NOMO-1 treated with dmso at 0.1 percent for 144 hours (cell line): ENCODE measurements around the gene TRIM47.

Experiments
- DNase-seq: peaks from one replicate; lab custom pipeline; 2025; ENCODE audit not compliant: unreplicated experiment; lab: John Stamatoyannopoulos, UW

TRIM47 gene

GRCh38 chr17:75847614-75848522 is 30.5 kb downstream of the TRIM47 start:
- DNase-seq = no peak

- no peak for DNase-seq
These were observed 31.4 kb downstream of the TRIM47 start for GRCh38 chr17:75846692-75847613.

GRCh38 chr17:75845933-75846691 is 32.3 kb downstream of the TRIM47 start:
- DNase-seq = no peak

GRCh38 chr17:75845058-75845711 is 33.2 kb downstream of the TRIM47 start:
- peak; percentile 35 for DNase-seq

- DNase-seq = no peak
These were observed 33.8 kb downstream of the TRIM47 start for GRCh38 chr17:75844530-75845057.

GRCh38 chr17:75843577-75844529 is 34.5 kb downstream of the TRIM47 start, which contains the start of gene UNC13D:
UNC13D (minus strand) TSS chr17:75844404; CDS start chr17:75844337, 67 bp downstream.
- no peak for DNase-seq

- no peak for DNase-seq
These were observed 35.3 kb downstream of the TRIM47 start for GRCh38 chr17:75842963-75843576.

- DNase-seq = no peak
These were observed 36.0 kb downstream of the TRIM47 start for GRCh38 chr17:75842411-75842810.

GRCh38 chr17:75840799-75841164 is 37.6 kb downstream of the TRIM47 start:
- DNase-seq = no peak

GRCh38 chr17:75839942-75840798 is 38.2 kb downstream of the TRIM47 start:
- no peak for DNase-seq

GRCh38 chr17:75838410-75838809 is 40.0 kb downstream of the TRIM47 start:
- DNase-seq = no peak

GRCh38 chr17:75837899-75838298 is 40.5 kb downstream of the TRIM47 start:
- DNase-seq = no peak

GRCh38 chr17:75836605-75837004 is 41.8 kb downstream of the TRIM47 start:
- no peak for DNase-seq

GRCh38 chr17:75835654-75835987 is 42.8 kb downstream of the TRIM47 start:
- DNase-seq = no peak

GRCh38 chr17:75834928-75835653 is 43.3 kb downstream of the TRIM47 start:
- DNase-seq = no peak

- DNase-seq = no peak
These were observed 44.0 kb downstream of the TRIM47 start for GRCh38 chr17:75834279-75834920.
